Breast epithelium (tissue), 3 donors: Measurements from ENCODE around the gene CLSTN1.

Experiments
- CTCF ChIP-seq, 3 donors: fragments of 450-650 bp; IDR thresholded peaks; one replicate each; pipeline ENCODE4 v1.5.1; 2016 to 2017; ENCODE audit warnings: antibody characterized with exemption in 3 of 3, mild to moderate bottlenecking in 3 of 3, moderate library complexity in 3 of 3
- POLR2A ChIP-seq: fragments of 450-650 bp; IDR thresholded peaks from one replicate; pipeline ENCODE4 v1.6.1; 2016; ENCODE audit warnings: antibody characterized with exemption, mild to moderate bottlenecking, moderate library complexity
- POLR2AphosphoS5 ChIP-seq, 3 donors: sonication (generic); formaldehyde crosslinking; IDR thresholded peaks; one replicate each; pipeline ENCODE4 v1.6.1; 2017; ENCODE audit warnings: antibody characterized with exemption in 3 of 3

DNA sequence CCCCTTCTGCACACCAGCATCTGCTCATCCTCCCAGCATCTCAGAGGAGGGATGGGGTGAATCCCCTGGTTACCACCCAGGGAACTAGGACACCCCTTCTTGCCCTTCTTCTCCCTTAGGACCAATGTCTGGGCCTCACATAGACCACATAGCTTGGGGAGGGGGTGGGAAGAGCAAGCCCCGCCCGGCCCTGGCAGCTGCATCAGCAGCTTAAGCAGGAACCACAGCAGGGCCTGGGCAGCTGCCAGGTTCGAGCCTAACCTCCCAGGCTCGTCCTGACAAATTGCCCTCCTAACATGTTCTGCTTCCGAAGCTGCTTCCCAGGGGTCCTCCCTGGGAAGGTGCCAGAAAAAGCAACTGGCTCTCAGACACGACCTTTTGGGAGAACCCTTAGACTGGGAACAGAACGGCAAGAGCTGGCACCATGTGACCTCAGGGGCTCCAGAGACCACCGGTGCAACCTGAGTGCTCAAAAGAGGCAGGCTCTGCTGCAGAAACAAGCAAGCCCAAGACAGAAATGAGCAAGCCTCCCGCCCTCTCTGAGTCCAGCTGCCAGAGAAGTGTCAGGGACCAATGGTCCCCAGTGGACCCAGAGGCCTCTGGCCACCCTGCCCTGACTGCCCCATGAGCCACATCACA is 18.4 kb upstream of the CLSTN1 start:
- TF ChIP-seq CTCF (IDR thresholded peaks at IDR 0.05), result no peak
- TF ChIP-seq POLR2A, result no peak
- no peak for TF ChIP-seq POLR2AphosphoS5 (IDR thresholded peaks at IDR 0.05)
